Measurements from ENCODE around the gene EIF5A2.

EIF5A2 gene

GRCh38 chr3:170848292-170848917 is 60.0 kb downstream of the EIF5A2 start:
- DNase-seq, result peak; percentile 7

- DNase-seq, result no peak
Observed at GRCh38 chr3:170844377-170844776, 64.1 kb downstream of the EIF5A2 start.

GRCh38 chr3:170840291-170840859 is 68.1 kb downstream of the EIF5A2 start:
- no peak for DNase-seq

- no peak for DNase-seq
Observed at GRCh38 chr3:170839518-170840100, 68.8 kb downstream of the EIF5A2 start.

Data from NCI-H1105 (cell line).